SIG-M5 (cell line): Measurements from ENCODE around the gene PIGU.
"Not testable (repeated sequence)": the region's sequence is repeated elsewhere in the genome, so short reads cannot be mapped to it uniquely, and the experiment has no call there.

Experiments used
- DNase-seq: peaks from one replicate; lab custom pipeline; 2025; lab: John Stamatoyannopoulos, UW

PIGU gene

GRCh38 chr20:34532756-34533155 is 144.1 kb downstream of the PIGU start:
- DNase-seq: no peak

GRCh38 chr20:34532320-34532719 is 144.6 kb downstream of the PIGU start:
- no peak for DNase-seq

- DNase-seq: no peak
Measured at GRCh38 chr20:34531608-34532265, 145.2 kb downstream of the PIGU start.

GRCh38 chr20:34530342-34530741 is 146.6 kb downstream of the PIGU start:
- no peak for DNase-seq

- DNase-seq: no peak
Measured at GRCh38 chr20:34529742-34530141, 147.2 kb downstream of the PIGU start.

GRCh38 chr20:34528921-34529297 is 148.0 kb downstream of the PIGU start:
- DNase-seq: no peak

- DNase-seq: no peak
Measured at GRCh38 chr20:34527016-34527415, 149.9 kb downstream of the PIGU start.

- DNase-seq: no peak
Measured at GRCh38 chr20:34526466-34526865, 150.4 kb downstream of the PIGU start.

- DNase-seq: no peak
Measured at GRCh38 chr20:34525709-34526416, 151.0 kb downstream of the PIGU start.

GRCh38 chr20:34525342-34525708 is 151.6 kb downstream of the PIGU start:
- DNase-seq: no peak

GRCh38 chr20:34524426-34524825 is 152.5 kb downstream of the PIGU start:
- DNase-seq: no peak

- no peak for DNase-seq
Measured at GRCh38 chr20:34522969-34523871, 153.7 kb downstream of the PIGU start.

- not testable (repeated sequence) for DNase-seq
Measured at GRCh38 chr20:34519841-34520240, 157.1 kb downstream of the PIGU start.

GRCh38 chr20:34518863-34519262 is 158.0 kb downstream of the PIGU start:
- not testable (repeated sequence) for DNase-seq

GRCh38 chr20:34517114-34517505 is 159.8 kb downstream of the PIGU start:
- no peak for DNase-seq

- DNase-seq: peak; percentile 45
Measured at GRCh38 chr20:34516247-34517113, 160.4 kb downstream of the PIGU start, which contains the start of gene DYNLRB1. TSS of gene DYNLRB1 (plus strand) at chr20:34516422. CDS start at chr20:34516459, 37 bp downstream.

- no peak for DNase-seq
Measured at GRCh38 chr20:34515484-34516246, 161.2 kb downstream of the PIGU start.

GRCh38 chr20:34514897-34515483 is 161.9 kb downstream of the PIGU start:
- DNase-seq: no peak

GRCh38 chr20:34514034-34514433 is 162.9 kb downstream of the PIGU start:
- DNase-seq: not testable (repeated sequence)

GRCh38 chr20:34512955-34513419 is 163.9 kb downstream of the PIGU start:
- DNase-seq: no peak
